Measurements from ENCODE around the gene ZNF280B.
"Not testable (repeated sequence)": the region's sequence is repeated elsewhere in the genome, so short reads cannot be mapped to it uniquely, and the experiment has no call there.

Gene ZNF280B

DNA sequence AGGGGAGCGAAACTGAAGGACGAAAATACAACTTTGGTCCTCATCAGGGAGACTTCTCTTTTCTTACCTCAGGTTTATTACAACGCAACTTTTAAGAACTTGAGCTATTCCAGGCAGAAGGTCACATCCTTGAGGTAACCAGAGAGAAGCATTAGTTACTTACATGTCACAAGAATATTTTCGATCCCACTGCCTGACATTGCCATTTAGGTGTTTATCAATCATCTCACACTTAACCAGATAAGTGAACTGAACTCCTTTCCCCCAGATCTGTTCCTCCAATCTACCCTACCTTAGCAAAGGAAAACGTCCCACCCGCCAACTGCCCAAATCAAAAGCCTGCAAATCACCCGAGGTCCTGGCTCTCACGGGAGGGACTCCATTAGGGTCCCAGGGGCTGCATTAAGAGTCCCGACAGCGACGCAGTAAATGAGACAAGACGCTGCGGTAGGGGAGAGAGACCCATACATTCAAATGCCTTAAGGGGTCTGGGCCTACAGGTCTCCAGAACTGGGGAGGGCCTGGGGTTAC is 734 bp downstream of the ZNF280B start:
- DNase-seq (ENCODE audit: low read depth, low spot score) = no peak

DNA sequence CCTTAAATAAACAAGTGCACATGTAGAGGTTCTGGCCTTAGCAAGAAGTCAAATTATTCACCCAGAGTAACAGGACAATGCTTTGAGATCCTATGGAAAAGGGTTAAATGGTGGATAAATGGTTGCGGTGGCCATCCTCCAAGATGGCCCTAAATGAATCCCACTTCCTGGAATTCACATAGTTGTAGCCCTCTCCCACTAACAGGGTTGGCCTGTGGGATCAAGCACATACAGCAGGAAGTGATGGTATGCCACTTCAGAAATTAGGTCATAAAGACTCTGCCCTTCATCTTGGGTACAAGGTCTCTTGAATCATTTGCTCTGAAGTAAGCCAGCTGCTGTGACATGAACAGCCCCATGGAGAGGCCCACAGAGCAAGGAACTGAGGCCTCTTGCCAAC is 1.8 kb downstream of the ZNF280B start:
- DNase-seq (ENCODE audit: low read depth, low spot score) = no peak

DNA sequence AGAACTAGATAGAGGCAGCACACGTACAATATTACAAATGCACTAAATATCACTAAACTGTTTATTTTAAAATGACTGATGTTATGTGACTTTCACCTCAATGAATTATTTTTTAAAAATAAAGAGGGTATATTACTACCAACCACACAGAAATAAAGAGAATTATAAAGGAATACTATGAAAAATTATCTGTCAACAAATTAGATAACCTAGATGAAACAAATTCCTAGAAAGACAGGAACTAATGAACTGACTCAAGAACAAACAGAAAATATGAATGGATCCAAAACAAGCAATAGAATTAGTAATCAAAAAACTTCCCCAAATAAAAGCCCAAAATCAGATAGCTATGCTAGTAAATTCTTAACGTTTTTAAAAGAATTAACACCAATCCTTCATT is 10.3 kb downstream of the ZNF280B start:
- no peak for DNase-seq (ENCODE audit: low read depth, low spot score)

DNA sequence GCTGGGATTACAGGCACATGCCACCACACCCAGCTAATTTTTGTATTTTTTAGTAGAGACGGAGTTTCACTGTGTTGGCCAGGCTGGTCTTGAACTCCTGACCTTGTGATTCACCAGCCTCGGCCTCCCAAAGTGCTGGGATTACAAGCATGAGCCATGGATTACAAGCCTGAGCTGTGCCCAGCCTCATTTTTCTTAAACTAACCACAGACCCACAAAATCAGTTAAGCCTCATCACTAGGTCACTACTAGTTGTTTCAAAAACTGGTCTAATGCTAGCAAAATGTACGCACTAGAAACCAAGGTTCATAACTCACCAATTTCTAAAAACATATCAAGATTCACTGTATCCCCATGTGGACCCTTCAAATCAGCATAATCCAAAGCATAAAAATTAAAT is 17.0 kb downstream of the ZNF280B start:
- not testable (repeated sequence) for DNase-seq (ENCODE audit: low read depth, low spot score)

DNA sequence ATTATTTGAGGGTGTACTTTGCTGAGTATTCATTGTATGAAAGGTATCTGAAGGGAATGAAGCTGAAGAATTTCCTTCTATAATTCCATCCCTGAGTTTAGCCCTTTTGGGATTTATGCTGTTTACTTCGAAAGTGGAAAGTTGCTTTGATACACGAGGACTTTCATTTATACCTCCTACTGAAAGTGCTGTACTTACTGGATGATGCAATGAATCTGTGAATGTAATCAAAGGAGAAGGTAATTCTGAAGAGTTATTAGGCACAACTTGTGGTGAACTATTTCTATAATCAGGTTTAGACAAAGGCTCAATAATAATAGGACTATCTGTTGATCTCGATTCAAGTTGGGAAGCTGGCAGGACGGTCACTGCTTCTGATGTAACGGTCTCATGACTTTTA is 19.8 kb downstream of the ZNF280B start:
- DNase-seq (ENCODE audit: low read depth, low spot score) = no peak

DNA sequence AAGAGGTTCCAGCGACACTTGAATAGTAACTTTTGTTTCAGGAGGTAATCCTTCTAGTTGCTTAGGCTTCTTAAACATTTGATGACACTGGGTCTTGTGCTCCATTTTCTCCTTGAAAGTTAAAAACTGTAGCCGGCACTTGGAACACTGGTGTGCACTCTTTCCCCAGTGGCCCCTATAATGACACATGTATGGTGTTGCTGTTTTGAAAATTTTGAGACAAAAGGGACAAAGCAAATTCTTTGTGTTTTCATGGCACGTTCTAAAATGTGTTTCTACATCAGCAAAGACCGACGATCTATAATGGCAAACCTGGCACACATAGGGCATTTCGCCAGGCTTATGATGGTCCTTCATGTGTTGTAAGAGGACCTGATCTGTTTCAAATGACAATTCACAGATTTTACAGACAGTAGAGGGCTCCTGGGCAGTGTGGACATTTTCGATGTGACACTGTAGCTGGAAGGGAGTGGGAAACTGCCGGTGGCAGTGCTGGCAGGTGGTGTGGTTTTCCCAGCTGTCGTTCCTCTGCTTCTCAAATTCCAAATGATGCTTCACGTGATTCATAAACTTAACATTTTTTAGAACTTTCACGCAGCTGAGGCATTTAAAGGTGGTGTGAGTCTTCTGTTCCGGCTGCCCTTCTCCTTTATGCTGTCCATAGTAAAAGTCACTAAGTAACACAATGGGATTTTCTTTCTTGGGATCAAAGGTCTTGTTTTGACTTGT is 20.5 kb downstream of the ZNF280B start:
- no peak for DNase-seq (ENCODE audit: low read depth, low spot score)

DNA sequence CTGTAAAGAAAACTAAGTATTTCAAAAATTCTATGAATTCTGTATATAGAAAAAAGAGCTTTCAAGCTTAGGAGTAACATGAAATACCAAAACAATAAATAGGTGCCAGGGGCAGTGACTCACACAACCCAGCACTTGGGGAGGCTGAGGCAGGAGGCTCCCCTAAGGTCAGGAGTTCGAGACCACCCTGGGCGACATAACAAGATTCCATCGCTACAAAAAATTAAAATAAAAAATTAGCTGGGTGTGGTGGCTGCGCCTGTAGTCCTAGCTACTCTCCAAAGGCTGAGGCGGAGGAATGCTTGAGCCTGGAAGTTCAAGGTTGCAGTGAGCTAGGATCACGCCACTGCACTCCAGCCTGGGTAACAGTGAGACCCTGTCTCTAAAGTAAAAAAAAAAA is 21.5 kb downstream of the ZNF280B start:
- DNase-seq (ENCODE audit: low read depth, low spot score) = no peak

DNA sequence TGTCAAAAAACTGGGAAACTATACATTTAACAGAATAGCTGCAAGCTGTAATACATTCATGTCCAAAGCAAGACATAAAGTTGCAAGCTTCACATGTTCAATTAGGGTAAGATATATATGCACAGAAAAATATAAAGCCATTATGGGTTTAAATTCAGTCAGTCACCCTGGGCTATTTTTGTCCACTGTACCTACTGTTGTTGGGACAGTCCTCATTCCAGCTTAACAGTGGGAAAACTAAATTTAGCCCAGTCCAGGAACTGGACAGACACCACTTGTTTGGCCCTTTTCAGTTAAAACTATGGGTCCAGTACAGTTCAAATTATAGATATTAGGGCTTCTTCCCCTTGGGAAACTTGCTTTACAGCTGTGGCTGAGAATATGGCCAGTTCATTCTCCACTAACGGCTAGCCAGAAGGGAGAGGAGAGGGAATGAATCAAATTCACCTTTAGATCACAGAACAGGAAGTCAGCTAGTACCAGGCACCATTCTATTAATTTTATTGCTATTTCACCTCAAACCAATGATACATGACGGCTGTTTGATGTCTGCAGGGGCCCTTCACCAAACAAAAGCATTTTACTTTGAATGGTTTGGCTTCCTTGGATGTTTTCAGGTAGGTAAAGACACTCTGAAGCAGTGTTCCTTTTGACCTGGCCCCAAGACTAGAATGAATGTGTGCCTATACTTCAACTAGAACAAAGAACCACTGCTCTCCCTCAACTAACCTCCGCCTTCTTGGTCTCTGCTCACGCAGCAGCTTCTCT is 22.2 kb downstream of the ZNF280B start:
- no peak for DNase-seq (ENCODE audit: low read depth, low spot score)

DNA sequence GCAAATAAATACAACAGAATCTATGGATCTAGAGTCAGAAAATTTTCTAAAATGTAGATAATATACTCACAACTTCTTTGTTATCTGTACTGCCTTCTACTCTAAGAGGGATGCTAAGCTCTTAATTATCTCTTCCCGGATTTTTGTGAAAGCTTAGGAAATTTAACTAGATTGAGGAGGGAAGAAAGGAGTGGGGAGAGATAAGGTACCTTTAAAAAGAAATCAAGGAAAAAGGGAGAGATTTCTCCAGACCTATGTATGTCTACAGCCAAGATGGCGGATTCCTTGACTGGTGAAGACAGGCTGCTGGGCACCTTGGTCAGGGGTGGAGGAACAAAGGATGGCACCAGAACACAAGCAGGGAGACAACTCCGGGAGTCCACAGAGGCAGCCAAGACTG is 23.0 kb downstream of the ZNF280B start:
- DNase-seq (ENCODE audit: low read depth, low spot score) = no peak

DNA sequence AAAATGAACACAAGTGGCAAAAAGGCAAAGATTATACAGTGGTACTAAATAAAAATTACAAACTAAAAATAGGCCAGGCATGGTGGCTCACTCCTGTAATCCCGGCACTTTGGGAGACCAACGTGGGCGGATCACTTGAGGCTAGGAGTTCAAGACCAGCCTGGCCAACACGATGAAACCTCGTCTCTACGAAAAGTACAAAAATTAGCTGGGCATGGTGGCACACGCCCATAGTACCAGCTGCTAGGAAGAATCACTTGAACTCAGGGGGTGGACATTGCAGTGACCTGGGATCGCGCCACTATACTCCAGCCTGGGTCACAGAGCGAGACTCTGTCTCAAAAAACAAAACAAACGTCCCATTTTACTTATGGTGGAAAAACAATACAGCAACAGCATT is 24.5 kb downstream of the ZNF280B start:
- DNase-seq (ENCODE audit: low read depth, low spot score) = no peak

DNA sequence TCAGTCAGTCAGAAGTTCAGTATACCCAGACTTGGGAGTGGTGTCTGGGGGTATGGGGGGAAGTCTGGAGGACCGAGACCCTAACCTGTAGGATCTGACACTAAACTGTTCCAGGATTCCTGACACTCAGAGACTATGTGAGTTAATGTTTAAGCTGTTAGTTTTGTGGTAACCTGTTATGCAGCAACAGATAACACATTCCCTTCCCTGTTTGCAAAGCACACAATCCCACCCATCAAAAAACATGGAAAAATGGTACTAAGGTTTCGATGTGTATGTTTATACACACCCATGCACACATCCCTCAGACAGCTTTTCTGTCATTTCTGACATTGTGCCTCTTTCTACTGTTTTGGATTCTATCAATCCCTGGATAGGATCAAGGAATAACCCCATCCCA is 27.6 kb downstream of the ZNF280B start:
- no peak for DNase-seq (ENCODE audit: low read depth, low spot score)

DNA sequence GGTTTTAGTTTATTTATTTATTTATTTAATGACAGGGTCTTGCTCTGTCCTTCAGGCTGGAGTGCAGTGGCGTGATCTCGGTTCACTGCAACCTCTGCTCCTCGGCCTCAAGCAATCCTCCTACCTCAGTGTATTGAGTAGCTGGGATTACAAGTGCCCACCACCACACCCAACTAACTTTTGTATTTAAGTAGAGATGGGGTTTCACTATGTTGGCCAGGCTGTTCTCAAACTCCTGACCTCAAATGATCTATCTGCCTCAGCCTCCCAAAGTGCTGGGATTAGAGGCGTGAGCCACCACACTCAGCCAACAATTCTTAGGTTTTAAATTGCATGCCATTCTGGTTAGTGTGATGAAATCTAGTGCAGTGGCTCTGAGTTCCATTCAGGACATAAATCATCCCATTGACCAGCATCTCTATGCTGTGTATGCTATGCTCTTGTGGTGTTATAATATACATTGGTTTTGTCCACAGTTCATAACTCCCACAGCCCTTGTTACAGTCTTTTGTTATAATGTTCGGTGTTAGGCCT is 28.5 kb downstream of the ZNF280B start:
- no peak for DNase-seq (ENCODE audit: low read depth, low spot score)

DNA sequence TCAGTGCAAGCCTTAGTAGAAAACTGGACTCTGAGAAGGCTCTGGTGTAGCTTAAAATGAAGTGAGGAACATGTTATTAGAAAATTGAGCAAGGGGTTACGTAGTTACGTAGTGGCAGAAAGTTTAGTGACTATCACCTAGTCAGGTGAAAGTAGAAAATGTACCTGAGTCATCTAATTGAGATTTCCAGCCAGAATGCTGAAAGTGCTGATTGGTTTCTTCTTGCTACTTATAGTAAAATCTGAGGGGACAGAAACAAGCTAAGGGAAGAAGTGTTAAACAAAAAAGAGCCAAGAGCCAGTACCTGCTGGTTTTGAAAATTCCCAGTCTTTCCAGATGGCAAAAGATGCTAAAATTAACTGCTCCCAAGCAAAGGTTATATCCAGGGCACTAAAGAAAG is 29.4 kb downstream of the ZNF280B start:
- DNase-seq (ENCODE audit: low read depth, low spot score) = no peak

DNA sequence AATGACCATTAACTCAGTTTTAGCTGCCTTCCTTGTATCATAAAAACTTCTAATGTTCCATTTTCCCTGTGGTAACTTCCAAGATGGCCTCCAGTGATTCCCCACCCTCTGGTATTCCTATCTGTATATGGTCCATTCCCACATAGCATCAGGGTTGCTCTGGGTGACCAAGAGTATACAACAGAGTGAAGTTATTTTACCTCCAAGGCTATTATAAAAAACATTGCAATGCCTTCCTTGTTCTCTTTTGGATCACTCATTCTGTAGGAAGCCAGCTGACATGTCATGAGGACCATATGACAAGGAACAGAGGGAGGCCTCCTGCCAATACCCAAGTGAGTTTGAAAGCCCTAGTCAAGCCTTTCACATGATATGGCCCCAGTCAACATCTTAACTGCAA is 30.1 kb downstream of the ZNF280B start:
- DNase-seq (ENCODE audit: low read depth, low spot score) = no peak

DNA sequence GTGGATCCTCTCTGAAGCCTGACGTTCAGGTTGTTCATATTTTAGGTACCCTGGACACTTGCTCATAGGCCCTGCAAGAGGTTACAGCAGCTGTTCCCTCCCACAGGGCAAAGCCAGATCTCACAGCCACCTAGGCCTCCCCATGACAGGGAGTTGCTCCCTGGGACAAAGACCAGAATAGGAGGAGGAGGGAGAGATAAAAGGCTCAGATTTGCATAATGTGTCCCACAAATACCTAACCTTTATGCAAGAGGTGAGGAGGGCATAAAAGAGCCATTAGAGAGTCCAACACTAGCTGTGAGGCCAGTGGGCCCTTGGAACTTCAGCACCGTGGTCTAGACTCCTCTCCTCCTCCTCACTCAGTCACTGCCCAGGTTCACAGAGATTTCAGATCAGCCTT is 33.8 kb downstream of the ZNF280B start:
- DNase-seq (ENCODE audit: low read depth, low spot score) = no peak

DNA sequence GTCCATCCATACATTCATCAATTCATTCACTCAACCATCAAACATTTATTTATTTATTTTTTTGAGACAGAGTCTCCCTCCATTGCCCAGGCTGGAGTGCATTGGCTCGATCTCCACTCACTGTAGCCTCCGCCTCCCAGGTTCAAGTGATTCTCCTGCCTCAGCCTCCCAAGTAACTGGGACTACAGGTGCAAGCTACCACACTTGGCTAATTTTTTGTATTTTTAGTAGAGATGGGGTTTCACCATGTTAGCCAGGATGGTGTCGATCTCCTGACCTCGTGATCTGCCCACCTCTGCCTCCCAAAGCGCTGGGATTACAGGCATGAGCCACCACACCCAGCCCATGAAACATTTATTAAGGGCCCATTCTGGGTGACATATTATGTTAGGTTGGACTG is 37.4 kb downstream of the ZNF280B start:
- DNase-seq (ENCODE audit: low read depth, low spot score) = not testable (repeated sequence)

DNA sequence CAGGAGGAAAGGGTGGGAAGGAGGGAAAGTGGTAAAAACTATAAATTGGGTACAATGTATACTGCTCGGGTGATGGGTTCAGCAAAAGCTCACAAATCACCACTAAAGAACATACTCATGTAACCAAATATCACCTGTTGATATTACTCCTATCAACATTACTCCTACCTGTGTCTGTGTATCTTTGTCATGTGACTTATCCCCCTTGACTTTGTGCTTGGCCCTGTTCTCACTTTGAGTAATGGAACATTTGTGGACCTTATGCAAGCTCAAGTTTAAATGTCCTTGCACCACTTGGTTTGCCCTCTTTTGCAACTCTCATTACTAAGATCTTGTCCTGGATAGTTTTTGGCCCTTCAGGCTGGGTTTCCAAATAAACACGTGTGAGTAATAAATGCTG is 39.0 kb downstream of the ZNF280B start:
- no peak for DNase-seq (ENCODE audit: low read depth, low spot score)

DNA sequence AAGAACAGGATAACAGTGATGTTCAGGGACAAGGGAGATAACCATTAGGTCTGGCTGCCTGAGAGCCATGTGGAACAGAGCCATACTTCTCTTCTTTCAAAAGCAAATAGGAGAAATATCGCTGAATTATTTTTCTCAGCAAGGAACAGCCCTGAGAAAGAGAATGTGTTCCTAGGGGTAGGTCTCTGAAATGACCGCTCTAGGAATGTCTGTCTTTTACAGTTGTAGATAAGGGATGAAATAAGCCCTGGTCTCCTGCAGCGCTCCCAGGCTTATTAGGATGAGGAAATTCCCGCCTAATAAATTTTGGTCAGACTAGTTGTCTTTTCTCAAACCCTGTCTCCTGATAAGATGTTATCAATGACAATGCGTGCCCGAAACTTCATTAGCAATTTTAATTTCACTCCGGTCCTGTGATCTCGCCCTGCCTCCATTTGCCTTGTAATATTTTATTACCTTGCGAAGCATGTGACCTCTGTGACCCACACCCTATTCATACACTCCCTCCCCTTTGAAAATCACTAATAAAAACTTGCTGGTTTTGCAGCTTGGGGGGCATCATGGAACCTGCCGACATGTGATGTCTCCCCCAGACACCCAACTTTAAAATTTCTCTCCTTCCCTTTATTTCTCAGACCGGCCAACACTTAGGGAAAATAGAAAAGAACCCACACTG is 39.6 kb downstream of the ZNF280B start:
- DNase-seq (ENCODE audit: low read depth, low spot score) = not testable (repeated sequence)

DNA sequence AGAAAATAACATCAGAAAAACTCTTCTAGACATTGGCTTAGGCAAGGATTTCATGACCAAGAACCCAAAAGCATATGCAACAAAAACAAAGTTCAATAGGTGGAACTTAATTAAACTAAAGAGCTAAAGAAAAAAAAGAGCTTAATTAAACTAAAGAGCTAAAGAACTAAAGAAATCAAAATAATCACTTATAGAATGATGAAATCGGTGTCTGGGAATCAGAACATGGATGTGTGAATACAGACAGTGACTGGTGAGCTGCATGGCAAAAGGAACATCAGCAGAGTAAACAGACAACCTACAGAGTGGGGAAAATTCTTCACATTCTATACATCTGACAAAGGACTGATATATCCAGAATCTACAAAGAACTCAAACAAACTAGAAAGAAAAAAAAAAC is 41.4 kb downstream of the ZNF280B start:
- no peak for DNase-seq (ENCODE audit: low read depth, low spot score)

DNA sequence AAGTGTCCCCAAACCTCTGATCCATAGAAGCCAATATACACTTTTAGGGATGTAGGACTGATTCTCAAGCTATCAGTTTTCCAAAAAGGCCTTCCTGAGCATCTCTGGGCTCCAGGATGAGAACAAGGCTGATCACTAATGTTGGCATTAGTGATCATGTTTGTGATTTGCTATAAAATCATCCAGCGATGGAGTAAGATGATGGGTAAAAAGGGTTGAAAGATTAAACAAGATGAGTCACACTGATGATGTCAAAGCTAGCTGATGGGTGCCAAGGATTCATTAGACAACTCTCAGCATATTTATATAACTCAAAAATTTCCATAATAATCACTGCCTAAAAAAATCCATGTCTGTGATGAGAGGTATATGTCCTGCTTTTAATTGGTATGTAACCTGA is 42.8 kb downstream of the ZNF280B start:
- no peak for DNase-seq (ENCODE audit: low read depth, low spot score)

DNA sequence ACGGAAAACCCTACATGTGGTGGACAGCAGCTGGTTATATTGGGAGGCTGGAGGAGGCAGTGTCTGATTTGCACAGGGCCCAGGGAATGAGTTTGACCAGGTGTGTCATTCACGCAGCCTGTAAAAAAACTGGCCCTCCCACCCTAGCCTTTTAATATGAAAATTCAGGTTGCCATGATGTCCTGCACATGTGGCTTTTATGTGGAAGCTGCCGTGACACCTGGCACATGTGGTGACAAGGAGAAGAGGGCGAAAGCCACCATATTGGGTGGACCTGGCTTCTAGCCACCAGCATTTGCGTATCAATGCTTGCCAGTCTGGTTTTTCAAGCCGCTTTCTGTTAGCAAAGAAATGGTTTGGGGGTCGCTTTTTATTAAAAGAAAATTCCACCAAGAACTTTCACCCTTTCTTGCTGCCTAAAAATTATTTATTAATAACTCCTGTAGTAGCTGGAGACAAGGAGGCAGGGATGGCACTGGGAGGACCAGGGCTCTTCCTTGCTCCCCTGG is 43.4 kb downstream of the ZNF280B start:
- no peak for DNase-seq (ENCODE audit: low read depth, low spot score)

DNA sequence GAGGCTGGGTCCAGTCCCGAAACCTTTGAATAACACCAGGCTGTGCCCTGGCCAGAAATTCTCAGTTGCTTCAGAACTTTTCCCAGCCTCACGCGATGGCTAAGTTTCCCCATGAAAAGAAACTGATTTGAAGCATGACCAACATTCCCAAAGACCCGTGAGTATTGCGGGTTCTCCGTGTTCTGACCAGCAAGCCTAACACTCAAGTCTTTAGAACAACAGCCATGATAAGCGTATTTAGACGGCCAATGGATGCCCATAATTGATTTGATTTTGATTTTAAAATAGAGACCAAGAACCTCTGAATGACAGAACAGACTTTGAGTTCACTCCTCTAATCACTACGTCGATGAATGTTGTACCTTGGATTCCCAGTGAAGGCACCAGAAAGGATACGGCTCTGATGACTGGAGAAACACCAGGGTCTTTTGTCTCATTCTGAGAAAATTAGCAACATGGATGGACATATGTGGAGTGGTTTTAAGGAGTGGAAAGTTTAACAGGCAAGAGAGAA is 43.9 kb downstream of the ZNF280B start:
- no peak for DNase-seq (ENCODE audit: low read depth, low spot score)

All from smooth muscle cell of the brain vasculature (primary cell).